GM21423 (cell line): ENCODE data around the gene COMMD1.
"Not testable (repeated sequence)": the region's sequence is repeated elsewhere in the genome, so short reads cannot be mapped to it uniquely, and the experiment has no call there.

Experiments used
- ATAC-seq: cut with Tn5 transposase; IDR thresholded peaks from one replicate; pipeline ENCODE4 v1.9.1; 2021; ENCODE audit warnings: mild to moderate bottlenecking, moderate library complexity; ENCODE audit not compliant: unreplicated experiment

COMMD1 gene

GRCh38 chr2:61905372-61906185, at the start of gene COMMD1:
Gene COMMD1, plus strand, starts transcription at chr2:61905674. Its CDS starts 5 bp downstream, at chr2:61905679.
- ATAC-seq, result peak; percentile 97

DNA sequence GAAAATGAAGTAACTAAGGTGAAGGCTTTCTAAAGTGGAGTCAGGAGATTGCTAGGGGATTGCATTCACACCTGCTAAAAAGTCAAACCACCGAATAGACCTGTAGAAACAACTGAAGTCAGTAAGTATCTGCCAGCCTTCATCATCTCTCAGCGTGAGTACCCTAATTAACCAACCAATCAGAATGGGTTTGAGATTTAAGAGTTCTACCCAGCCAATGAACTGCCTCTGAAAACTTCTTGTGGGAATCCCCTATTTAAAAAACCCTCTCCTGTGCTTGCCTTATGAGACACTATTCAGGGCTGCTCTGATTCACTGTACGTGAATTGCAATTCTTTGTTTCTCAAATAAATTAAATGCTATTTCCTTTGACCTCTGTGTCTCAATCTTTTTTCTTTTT, 48.2 kb upstream of the COMMD1 start:
- ATAC-seq, result no peak

GRCh38 chr2:61862085-61862484, 43.4 kb upstream of the COMMD1 start:
- no peak for ATAC-seq

DNA sequence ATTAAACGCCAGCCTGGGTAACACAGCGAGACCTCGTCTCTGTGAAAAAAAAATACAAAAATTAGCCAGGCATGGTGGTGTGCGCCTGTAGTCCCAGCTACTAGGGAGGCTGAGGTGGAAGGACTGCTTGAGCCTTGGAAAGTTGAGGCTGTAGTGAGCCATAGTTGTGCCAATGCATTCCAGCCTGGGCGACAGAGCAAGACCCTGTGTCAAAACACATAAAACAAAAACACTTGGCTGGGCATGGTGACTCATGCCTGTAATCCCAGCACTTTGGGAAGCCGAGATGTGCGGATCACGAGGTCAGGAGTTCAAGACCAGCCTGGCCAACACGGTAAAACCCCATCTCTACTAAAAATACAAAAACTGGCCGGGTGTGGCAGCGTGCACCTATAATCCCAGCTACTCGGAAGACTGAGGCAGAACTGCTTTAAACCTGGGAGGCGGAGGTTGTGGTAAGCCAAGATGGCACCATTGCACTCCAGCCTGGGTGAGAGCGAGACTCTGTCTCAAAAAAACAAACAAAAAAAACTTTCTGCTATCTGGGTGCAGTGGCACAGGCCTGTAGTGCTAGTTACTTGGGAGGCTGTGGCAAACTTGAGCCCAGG, 38.9 kb upstream of the COMMD1 start:
- not testable (repeated sequence) for ATAC-seq

- no peak for ATAC-seq
Measured at GRCh38 chr2:61876400-61876799, 29.1 kb upstream of the COMMD1 start.

GRCh38 chr2:61877571-61878245, 27.8 kb upstream of the COMMD1 start:
- no peak for ATAC-seq

DNA sequence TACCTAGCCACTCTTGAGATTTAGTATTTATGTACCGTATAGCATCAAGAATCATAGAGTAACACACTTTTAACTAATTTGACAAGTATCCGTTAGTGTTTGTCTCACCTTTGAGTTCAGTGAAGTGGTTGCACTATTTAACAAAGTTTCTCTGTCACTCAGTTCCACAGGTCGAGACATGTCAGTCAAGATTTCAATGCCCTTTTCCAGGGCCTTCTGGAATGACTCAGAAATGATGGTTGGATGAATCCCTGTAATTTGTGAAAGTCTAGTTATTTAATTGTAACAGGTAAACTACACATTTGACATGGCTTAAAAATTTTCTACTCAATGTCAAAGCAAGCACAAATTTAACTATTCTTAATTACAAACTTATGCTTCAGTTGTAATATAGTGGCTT, 26.7 kb upstream of the COMMD1 start:
- ATAC-seq, result no peak

GRCh38 chr2:61879351-61879750, 26.1 kb upstream of the COMMD1 start:
- not testable (repeated sequence) for ATAC-seq

DNA sequence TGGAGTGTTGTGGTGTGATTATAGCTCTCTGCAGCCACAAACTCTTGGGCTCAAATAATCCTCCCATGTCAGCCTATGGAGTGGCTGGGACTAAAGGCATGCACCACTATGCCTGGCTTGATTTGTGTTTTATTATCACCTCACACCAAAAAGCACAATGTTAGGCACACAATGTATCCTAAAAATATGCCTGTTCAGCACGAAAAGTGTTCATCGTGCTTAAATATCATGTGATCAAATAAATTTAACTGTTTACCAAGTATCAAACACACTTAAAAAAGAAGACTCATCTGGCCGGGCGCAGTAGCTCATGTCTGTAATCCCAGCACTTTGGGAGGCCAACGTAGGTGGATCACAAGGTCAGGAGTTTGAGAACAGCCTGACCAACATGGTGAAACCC, 22.6 kb upstream of the COMMD1 start:
- no peak for ATAC-seq

DNA sequence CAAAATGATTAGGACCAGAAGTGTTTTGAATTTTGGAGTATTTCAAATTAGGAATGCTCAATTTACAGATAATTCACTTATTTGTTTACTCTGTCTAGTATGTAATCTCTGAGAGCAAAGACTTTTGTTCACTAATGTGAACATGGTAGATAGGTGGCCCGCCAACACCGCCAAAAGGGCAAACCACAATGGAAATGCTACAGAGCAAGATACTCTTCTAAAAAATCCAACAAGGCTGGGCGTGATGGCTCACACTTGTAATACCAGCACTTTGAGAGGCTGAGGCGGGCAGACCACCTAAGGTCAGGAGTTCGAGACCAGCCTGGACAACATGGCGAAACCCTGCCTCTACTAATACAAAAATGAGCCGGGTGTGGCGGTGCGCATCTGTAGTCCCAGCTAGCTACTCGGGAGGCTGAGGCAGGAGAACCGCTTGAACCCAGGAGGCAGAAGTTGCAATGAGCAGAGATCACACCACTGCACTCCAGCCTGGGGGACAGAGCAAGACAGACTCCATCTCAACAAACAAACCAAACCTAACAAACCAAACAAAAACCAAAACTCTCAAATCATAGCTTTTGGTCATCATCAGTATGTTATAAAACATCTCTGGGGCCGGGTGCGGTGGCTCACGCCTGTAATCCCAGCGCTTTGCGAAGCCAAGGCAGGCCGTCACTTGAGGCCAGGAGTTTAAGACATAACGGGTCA, 19.4 kb upstream of the COMMD1 start:
- ATAC-seq, result no peak

- peak; percentile 4 for ATAC-seq
Measured at GRCh38 chr2:61887717-61888266, 17.7 kb upstream of the COMMD1 start.

DNA sequence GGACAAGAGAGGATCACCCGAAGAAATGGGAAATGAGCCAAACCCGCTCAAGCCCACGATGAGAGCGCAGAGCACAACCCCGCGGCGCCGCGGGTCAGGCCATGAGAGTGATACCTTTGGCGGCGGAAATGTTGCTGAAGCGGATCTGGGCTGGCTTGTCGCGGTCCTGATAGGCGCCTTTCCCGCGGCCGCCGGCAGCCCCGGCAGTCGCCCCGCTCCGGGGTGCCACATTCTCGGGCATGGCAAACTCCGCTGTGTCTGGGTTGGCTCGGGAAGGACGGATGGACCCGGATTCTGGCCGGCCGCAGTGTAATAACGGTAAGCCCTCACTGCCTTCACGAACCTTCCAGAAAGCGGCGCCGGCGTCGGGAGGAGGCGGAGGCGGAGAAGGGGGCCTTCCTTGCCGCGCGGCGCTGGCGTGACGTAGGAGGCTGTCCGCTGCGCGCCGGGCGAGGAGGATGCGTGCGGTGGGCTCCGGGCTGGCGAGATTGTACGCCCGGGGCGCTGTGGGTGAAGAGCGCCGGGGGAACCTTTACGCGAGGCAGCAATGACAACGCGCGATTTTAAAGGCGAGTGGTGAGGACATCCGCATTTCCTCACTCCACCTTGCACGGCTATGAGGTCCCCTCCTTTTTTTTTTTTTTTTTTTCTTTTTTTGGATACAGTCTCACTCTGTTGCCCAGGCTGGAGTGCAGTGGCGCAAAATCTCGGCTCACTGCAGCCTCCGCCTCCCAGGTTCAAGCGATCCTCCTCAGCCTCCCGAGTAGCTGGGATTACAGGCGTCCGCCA, 17.0 kb upstream of the COMMD1 start, which contains the start of gene CCT4:
TSS of gene CCT4 (minus strand) at position 390 of the 789 bp plus-strand sequence. CDS start at position 241, 149 bp downstream.
- peak; percentile 89 for ATAC-seq

GRCh38 chr2:61898810-61899209, 6.7 kb upstream of the COMMD1 start:
- no peak for ATAC-seq

GRCh38 chr2:61900281-61900680, 5.2 kb upstream of the COMMD1 start:
- no peak for ATAC-seq

DNA sequence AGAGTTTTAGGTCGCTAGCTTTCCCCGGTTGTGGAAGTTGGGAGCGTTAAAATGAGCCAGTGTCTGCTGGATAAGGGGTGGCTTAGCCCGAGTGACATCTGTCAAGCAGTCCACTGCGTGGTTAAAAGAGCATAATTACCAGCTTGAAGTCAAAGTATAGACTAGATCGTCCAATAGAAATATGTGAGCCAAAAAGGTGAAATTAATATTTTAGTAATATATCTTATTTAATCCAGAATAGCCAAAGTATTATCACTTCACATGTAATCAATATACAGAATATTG, 654 bp downstream of the COMMD1 start:
- peak; percentile 18 for ATAC-seq

DNA sequence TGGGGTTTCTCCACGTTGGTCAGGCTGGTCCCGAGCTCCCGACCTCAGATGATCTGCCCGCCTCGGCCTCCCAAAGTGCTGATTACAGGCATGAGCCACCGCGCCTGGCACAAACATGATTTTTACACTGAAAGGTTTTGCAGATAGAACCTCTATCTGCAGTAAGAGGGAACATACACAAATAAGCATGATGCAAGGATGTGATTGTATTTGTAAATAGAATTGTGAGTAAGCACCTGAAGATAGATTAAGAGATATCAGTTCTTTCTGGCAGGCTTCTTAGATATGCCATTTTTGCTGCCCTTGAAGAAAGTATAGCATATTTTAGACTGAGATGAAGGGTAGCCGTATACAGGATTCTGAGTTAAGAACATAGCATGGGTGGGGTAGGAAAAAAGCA, 3.6 kb downstream of the COMMD1 start:
- no peak for ATAC-seq

GRCh38 chr2:61910603-61911002, 5.1 kb downstream of the COMMD1 start:
- ATAC-seq, result no peak

DNA sequence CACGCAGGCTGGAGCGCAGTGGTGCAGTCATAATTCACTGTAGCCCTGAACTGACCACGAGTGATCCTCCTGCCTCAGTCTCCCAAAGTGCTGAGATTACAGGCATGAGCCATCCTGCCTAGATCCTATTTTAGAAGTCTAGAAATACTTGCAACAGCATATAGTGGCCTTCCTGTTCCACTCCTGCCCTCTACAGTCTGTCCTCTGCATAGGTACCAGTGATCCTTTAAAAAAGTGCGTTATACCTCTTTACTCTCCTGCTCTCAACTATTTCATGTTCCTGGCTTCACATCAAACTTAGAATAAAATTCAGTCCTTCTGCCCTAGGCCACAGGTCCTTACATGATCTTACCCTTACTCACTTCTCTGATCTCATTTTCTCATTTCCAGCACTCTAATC, 6.0 kb downstream of the COMMD1 start:
- no peak for ATAC-seq

DNA sequence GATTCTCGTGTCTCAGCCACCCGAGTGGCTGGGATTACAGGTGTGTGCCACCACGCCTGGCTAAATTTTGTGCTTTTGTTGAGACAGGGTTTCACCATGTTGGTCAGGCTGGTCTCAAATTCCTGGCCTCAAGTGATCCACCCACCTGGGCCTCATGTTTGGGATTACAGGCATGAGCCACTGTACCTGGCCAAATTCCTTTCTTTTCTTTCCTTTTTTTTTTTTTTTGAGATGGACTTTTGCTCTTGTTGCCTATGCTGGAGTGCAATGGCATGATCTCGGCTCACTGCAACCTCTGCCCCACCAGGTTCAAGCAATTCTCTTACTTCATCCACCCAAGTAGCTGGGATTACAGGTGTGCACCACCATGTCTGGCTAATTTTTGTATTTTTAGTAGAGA, 9.3 kb downstream of the COMMD1 start:
- ATAC-seq, result not testable (repeated sequence)

GRCh38 chr2:61920548-61920947, 15.1 kb downstream of the COMMD1 start:
- no peak for ATAC-seq
